Embryonic facial prominence (tissue), 1 donor: Measurements from ENCODE around the gene RBM4.
"Not testable (repeated sequence)": the region's sequence is repeated elsewhere in the genome, so short reads cannot be mapped to it uniquely, and the experiment has no call there.

Source experiments
- DNase-seq: peaks from one replicate; pipeline ENCODE4 v3.0.0-alpha.2; 2016; ENCODE audit errors: extremely low spot score

The RBM4 gene

DNA sequence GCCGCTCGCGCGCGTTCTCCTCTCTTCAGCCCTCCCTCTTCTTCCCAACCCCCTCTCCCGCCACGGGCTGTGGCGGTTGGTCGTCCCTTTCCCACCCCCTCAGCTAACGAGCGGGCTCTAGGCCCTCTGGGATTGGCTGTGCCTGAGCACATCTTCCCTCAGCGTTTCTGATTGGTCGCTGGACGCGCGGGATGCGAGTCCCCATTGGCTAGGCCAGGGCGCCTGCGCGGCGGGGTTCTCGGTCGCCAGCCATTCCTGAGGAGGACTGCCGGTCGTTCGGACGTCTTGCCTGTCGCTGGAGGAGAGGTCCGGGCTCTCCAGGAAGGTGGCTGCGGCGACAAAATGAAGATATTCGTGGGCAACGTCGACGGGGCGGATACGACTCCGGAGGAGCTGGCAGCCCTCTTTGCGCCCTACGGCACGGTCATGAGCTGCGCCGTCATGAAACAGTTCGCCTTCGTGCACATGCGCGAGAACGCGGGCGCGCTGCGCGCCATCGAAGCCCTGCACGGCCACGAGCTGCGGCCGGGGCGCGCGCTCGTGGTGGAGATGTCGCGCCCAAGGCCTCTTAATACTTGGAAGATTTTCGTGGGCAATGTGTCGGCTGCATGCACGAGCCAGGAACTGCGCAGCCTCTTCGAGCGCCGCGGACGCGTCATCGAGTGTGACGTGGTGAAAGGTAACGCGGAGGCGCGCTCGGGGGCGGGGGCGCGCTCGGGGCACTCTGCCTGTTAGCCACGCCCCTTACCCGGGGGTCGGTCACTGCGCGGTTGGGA lies 21.9 kb upstream of the RBM4 start, which contains the start of gene RBM14:
RBM14 (plus strand) TSS at position 252 of the 776 bp plus-strand sequence; CDS start at position 343, 91 bp downstream.
- DNase-seq, result peak; percentile 95

DNA sequence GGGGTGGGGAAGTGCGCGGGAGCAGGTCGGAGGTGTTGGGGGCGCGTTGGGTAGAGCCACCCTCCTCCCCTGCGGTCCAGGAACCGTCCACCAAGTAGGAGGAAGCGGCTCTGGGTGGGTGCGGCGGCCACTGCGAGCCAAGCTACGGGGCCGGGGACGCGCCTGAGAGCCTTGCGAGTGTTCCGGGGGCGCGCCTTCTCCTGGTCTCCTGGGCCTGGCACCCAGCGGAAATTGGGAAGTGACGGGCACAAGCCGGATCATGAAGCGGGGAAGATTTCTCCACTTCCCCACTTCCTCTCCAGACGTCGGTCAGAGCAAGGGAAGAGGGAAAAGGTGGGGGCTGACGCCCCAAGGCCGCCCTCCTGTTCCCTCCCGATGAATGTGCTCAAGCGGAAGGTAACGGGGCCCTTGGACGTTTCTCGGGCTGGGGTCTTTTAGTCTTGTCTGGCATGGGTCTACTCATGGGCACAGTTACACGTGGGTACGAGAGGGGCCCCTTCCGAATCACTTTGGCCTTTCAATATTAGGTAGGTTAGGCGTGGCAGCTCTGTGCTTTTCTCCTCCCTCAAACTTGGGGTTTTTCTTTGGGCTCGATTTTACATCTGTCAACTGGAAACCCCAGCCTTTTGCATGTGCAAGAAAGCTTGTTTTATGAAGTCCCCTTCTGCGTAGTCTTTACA lies 21.2 kb upstream of the RBM4 start:
- no peak for DNase-seq

- no peak for DNase-seq
Measured at GRCh38 chr11:66619080-66619554, 19.4 kb upstream of the RBM4 start.

GRCh38 chr11:66624450-66624849 lies 14.1 kb upstream of the RBM4 start:
- no peak for DNase-seq

DNA sequence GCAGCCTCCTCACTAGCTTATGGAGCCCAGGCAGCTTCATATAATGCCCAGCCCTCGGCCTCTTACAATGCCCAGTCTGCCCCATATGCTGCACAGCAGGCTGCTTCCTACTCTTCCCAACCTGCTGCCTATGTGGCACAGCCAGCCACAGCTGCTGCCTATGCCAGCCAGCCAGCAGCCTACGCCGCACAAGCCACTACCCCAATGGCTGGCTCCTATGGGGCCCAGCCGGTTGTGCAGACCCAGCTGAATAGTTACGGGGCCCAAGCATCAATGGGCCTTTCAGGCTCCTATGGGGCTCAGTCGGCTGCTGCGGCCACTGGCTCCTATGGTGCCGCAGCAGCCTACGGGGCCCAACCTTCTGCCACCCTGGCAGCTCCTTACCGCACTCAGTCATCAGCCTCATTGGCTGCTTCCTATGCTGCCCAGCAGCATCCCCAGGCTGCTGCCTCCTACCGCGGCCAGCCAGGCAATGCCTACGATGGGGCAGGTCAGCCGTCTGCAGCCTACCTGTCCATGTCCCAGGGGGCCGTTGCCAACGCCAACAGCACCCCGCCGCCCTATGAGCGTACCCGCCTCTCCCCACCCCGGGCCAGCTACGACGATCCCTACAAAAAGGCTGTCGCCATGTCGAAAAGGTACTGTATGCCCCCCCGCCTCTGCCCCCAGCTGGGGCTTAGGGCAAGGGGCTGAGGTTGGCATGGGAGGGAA lies 13.3 kb upstream of the RBM4 start:
- DNase-seq, result no peak

GRCh38 chr11:66625752-66626149 lies 12.8 kb upstream of the RBM4 start:
- no peak for DNase-seq

GRCh38 chr11:66626382-66626781 lies 12.1 kb upstream of the RBM4 start:
- DNase-seq, result no peak

- no peak for DNase-seq
Measured at GRCh38 chr11:66626926-66627325, 11.6 kb upstream of the RBM4 start.

DNA sequence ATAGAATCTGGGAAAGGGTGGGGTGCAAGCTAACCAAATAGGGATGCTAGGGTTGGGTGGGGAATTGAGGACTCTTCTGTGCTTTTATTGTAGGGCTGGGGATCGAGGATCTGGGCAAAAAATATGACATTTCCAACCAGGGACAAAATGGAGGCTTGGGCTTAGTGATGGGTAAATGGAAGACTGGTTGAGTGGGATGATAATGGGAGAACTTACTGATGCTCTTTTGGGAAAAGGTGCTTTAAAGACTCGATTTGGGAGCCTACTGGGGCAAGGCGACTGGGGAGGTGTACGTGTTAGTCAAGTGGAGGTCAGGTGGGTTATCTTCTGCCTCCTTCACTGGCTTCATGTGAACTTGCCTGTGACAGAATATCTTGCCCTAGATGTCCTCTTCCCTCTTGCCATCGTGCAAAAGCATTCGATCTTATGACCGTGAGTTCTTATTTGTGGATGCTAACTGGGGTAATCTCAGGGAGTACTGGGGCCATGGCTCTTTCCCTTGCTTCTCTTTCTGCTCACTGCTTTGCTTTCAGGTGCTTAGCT lies 10.4 kb upstream of the RBM4 start:
- DNase-seq, result no peak

DNA sequence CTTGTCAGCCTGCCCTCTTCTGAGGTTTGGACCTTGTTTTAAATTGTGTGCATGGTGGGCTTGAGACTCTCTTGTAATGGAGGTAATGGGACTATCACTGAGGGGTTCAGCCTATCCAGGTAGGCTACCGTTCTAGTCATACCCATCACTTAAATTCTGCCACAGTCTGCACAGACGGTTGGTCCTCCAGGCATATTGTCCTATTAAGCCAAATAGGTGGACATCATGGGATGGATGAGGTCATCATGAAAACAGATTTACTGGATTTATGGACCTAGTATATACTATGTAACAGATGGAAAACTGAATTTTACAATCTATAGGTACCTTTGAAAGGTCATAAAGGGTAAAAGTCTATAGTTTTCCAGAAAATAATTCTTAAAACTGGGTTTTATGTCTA lies 9.1 kb upstream of the RBM4 start:
- DNase-seq, result no peak

GRCh38 chr11:66631883-66632282 lies 6.6 kb upstream of the RBM4 start:
- no peak for DNase-seq

- no peak for DNase-seq
Measured at GRCh38 chr11:66632952-66633351, 5.6 kb upstream of the RBM4 start.

- DNase-seq, result no peak
Measured at GRCh38 chr11:66636411-66636810, 2.1 kb upstream of the RBM4 start.

DNA sequence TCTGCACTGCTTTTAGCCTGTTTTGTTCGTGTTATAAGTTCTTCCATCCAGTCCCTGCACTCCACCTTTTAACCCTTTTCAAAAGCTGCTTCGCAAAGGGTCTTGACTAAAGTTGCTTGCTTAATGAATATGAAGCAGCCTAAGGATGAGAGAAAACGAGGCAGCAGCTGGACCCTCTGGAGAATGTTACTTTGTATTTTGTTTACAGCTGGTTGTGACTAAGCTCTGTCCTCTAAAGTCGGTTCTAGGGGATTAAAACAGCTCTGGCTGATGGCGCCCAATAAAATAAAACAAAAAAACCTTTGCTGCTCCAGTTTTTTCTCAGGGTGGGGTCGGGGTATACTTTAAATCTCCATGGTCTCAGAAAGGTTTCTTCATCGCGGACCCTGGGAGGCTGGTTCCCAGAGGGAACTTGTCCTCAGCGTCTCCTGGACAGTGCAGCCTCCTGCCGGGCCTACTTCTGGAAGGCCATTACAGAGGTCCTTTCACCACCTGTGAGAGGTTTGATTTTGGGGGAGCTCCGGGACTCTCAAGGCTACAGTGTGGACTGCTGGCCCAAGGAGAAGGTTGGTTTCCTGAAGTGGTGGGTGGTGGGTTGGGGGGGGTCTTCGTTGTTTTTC lies 836 bp upstream of the RBM4 start:
- DNase-seq, result no peak

GRCh38 chr11:66639066-66639813 lies 737 bp downstream of the RBM4 start:
- DNase-seq, result peak; percentile 7

DNA sequence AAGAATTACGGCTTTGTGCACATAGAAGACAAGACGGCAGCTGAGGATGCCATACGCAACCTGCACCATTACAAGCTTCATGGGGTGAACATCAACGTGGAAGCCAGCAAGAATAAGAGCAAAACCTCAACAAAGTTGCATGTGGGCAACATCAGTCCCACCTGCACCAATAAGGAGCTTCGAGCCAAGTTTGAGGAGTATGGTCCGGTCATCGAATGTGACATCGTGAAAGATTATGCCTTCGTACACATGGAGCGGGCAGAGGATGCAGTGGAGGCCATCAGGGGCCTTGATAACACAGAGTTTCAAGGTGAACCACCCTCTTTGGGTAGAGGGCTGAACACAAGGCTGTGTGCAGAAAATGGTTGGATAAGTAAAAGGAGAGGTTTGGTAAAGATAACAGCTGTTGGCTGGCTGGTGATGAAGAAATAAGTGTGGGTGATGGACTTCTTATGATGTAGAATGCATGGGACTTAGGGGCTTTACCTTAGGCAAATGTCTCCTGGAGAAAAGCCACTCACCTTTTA lies 1.4 kb downstream of the RBM4 start:
- DNase-seq, result not testable (repeated sequence)

DNA sequence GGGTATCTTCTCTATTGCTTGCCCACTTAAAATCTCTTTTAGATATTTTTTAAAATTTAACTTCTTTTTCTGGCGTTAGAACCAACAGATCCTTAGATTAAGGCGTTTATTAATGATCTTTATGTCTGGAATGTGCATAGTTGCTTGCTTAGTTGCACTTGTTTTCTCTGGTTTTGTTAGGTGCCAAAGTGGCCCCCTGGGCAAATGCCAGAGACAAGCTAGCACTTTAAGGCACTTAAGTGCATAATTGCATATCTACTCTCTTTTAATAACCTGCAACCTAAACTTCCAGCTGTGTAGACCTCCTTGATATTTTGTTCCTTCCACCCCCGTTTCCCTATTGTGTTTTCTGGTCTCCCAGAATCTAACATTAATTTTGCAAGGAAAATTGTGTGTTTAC lies 3.3 kb downstream of the RBM4 start:
- no peak for DNase-seq

GRCh38 chr11:66643745-66644437 lies 5.4 kb downstream of the RBM4 start:
- DNase-seq, result no peak

- DNase-seq, result no peak
Measured at GRCh38 chr11:66646828-66647227, 8.3 kb downstream of the RBM4 start.

- no peak for DNase-seq
Measured at GRCh38 chr11:66649903-66650302, 11.4 kb downstream of the RBM4 start.
